OCI-M1 (cell line): ENCODE measurements around the gene SH3D19.
A peak's percentile ranks its signal among the peaks of the same experiment; 100 is the strongest.
"Not testable (repeated sequence)": the region's sequence is repeated elsewhere in the genome, so short reads cannot be mapped to it uniquely, and the experiment has no call there.

Experiments
- DNase-seq: peaks from one replicate; lab custom pipeline; 2025; lab: John Stamatoyannopoulos, UW

The SH3D19 gene

DNA sequence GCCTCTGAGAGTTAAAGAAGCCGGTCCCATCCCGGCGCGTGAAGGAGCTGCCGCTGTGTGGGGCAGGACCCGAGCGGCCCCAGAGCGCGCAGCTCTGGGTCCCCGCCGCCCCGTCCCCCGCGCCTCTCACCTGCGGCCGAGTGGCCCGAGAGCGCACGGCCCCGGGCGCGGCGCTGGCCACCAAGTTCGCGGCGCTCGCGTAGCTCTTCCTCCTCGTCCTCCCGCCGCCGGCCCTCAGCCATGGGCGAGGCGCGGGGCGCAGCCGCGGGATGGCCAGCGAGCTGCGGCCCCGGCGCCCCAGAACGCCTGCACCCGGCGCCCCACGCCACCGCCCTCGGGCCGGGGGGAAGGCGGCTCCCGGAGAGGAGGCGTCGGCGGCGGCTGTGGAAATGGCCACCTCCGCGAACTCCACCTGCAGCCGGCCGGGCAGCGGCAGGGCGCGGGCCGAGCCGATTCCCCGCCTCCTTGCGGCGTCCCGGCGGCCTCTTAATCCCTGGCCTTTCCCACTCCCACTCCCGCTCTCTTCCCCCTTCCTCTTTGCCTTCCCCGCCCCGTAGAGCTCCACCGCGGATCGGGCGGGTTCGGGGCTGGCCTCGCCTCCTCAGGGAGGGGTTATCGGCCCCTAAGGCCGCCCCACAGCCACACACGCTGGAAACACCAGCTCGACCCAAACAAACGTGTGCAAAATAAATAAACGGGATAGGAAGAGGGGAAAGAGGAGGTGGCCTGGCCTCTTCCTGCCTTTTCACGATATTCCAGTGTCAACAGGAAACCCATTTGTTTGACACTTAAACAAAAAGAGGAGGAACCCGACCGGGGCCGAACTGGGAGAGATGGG is at the start of gene SH3D19:
TSS of gene SH3D19 (minus strand) at position 495 of the 838 bp plus-strand sequence. CDS start at position 242, 253 bp downstream.
- DNase-seq, result no peak

DNA sequence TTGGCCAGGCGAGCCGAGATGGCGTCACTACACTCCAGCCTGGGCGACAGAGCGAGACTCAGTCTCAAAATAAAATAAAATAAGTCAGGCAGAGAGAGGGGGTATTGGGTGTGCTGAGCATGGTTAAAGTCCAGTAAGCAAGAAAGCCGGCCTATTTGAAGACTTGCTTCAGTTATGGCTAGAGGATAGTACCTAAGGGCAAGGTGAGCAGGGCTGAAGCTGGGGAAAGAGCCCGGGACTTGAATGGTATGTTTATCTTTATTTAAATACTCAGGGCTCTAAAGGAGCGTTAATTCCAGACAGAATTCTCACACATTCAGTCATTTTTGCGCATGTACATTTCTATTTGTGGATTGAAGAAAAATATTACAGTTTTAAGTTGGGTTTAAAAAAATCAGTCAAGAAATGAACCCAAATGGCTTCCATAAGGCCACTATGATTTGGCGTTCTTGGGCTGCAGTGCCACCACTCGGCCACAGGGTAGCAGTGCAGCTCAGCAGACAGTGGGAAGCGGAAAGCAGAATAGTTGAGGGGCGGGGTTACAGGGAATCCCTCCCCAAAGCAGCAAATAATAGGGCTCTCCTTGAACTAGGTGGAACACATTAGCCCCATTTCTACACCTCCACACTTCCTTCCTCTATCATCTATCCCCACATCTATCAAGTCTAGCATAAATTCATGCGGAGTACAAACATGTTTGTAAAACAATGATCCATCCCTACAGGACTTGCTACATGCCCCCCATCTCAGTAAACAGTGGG is 37.2 kb upstream of the SH3D19 start:
- peak; percentile 88 for DNase-seq

- no peak for DNase-seq
These were observed 36.6 kb upstream of the SH3D19 start for GRCh38 chr4:151361966-151362365.

DNA sequence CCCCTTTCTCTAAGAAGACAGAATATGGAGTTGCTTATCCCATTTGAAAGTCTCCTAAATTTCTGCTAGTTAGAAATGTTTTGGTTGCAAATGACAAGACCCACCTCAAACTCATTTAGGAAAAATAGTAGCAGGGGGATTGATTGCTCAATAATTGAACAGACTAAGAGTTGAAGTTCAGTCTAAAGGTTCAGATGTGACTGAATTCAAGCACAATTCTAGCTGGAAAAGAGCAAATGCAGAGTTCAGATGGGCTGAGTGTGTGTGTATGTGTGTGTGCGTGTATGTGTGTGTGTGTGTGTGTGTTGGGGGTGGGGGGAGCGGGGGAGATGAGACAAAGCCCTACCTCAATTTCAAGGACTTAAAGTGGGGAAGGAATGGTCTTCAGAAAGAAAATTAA is 35.7 kb upstream of the SH3D19 start:
- DNase-seq, result no peak

DNA sequence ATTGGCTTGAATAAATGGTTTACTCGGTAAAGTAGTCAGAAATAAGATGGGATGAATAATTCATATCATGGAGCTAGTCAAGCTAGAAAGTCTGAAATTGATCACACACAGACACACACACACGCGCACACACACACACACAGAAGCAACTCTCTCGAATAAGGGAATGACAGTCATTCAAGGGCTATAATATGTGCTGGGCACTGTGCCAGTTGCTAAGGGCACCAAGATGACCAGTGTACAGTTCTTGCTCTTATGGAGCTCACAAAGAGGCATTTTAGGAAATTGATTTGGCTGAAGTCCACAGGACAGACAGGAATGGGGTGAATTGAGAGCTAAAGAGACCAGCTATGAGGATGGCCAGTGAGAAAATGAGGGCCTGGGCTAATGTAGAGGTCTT is 34.2 kb upstream of the SH3D19 start:
- no peak for DNase-seq

- no peak for DNase-seq
These were observed 32.9 kb upstream of the SH3D19 start for GRCh38 chr4:151358266-151358665.

GRCh38 chr4:151356510-151356909 is 31.1 kb upstream of the SH3D19 start:
- DNase-seq, result no peak

DNA sequence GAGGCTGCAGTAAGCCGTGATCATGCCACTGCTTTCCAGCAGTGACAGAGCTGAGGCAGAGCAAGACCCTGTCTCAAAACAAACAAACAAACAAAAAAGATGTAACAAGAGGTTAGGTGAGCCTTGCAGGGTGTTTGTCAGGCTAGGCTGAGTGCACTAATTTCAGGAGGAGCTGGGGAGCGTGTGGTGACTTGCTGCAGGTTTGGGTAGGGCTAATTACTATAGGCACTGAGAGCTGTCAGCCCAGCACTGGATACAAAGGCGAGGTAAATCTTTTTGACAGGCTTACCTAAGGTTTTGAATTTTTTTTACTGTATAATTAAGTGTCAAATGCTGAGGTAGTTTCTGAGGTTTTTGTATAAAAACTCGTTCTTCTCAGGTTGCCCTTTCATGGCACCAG is 29.8 kb upstream of the SH3D19 start:
- no peak for DNase-seq

- DNase-seq, result no peak
These were observed 22.3 kb upstream of the SH3D19 start for GRCh38 chr4:151347490-151348235.

DNA sequence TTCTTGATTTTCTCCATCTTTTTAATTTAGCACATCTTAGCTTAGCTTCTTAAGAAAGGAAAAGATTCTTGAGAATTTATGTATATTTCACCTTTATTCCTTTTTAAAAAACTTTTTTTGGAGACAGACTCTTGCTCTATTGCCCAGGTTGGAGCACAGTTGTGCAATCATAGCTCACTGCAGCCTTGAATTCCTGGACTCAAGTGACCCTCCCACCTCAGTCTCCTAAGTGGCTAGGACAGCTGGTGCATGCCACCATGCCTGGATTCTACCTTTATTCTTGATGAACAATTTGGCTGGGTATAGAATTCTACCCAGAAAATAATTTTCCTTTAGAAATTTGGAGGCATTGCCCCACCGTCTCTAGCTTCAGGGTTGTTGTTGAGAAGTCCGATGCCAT is 19.5 kb upstream of the SH3D19 start:
- no peak for DNase-seq

DNA sequence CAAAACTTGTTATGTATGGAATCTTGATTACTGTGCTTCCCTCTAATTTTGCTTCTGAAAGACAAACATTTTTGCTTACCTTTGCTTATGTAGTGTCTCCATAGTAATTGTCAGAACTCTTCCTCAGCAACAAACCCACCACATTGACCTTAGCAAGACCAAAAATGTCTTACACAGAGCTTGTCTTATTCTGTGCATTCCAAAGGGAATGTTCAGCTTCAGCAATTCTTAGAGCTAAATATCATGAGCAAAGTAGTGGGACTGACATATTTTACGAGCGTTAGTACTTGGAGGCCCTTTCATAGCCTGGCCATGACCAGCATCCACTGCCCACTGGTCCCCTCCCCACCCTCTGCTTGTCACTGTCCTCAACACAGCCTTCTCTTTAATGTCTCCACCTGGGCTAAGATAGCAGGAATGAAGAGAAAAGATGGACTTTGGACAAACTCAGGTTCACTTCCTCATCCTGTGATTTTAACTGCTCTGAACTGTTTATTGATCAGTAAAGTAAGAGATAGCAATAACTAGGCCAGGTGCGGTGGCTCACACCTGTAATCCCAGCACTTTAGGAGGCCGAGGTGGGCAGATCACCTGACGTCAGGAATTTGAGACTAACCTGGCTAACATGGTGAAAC is 15.5 kb upstream of the SH3D19 start:
- DNase-seq, result no peak

DNA sequence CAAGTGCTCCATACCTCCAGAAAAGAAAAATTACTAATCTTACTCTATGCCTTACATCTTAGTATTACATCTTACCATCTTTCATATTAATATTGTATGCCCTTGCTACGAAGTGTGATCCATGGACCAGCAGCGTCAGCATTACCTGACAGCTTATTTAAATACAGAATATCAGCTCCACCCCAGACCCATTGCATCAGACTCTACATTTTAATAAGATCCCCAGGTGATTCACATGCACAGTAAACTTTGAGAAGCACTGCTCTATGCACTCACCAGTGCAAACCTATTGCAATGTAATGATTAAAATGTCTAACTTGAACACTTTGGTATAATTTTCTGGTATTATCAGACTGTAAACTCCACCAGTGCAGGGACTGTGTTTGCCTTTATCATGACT is 14.1 kb upstream of the SH3D19 start:
- no peak for DNase-seq

DNA sequence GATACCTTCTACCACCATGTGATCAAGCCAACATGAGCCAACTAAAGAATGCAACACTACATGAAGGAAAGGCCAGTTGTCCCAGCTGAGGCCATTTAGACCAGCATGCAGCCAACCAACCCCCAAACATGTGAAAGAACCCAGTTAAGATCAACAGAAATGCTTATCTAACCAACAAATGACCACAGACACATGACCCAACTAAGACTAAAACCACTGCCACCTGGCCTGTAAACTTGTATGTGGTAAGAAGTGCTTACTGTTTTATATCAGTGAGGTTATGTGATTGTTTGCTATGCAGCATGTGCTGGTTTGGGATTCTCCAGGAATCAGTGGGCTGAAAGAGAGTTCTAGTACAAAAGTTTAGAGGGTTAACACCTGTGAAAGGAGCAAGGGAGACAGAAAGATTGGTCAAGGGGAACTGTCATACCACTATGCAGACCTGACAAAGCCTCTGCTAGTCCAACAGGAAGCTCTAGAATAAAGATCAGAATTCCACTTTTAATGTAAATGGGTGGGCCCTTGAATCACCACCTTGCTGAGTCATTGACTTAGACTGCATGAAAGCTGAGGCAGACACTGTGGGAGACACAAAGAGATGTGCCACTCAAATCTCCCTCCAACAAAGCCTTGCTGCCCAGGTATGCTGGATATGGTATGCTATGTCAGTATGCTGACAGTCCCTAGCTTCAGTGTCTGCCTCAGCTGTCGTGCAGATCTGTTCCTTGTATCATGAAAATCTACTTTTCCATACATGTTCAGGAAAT is 6.1 kb upstream of the SH3D19 start:
- DNase-seq, result peak; percentile 41

DNA sequence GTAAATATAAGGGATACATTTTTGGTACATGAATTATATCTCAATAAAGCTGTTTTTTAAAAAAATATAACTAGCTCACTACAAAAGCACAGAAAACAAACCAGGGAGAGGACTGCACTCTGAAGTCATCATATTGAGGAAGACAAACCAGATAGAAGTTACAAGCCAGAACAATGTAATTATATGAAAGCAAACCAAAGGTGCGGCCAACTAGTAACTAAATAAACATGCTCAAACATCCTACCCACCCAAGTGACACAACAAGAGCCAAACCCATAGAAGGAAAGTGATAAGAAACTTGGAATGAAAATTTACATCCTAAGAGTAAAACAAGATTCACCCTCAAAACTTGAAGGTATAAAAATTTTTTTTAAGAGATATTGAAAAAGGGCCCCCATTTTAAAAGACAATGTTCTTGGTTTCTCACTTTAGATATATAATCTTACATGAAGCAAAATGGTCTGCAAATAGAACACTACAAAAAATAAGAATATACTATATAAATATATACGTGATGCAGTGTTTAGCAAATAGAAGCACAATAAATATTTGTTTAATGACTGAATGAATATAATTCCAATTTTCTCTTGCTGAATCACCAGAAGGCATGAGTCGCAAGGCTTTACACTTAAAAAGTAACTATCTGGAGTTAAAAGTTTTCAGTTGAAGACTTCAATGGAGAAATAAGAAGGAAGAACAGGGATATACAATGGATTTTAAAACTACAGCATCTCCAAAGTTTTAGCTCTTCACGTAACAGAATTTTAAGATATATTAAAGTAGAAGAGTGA is 4.0 kb upstream of the SH3D19 start:
- no peak for DNase-seq

GRCh38 chr4:151325949-151326246 is 493 bp upstream of the SH3D19 start:
- no peak for DNase-seq

GRCh38 chr4:151324752-151325110 is 674 bp downstream of the SH3D19 start:
- no peak for DNase-seq

DNA sequence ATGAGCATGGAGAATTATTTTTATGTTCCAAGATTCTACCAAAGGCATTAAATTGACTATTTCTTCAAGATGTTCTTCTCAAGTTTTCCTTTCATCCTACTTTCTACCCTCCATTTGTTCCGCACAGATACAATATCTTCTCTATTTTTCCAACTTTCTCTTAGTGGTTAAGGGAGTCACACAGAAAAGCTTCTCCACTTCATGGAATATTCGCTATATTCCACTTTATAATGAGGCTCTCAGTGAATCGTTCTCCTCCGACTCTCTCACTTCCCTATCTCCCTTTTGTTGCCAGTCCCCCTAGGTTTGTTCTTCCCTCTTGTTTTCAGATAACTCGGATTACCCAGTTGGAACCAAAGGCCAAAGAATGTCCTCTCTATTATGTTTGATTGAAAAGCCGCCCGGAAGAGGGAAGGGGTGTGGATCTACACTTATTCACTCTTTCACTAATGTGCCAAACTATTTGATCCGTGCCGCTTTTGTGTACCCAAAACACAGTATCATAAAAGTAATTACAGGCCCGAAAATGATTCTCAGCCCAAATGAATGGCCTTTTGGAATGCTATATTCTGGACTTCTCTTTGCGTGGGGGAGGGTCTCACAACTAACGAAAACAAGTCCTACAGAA is 1.2 kb downstream of the SH3D19 start:
- no peak for DNase-seq

DNA sequence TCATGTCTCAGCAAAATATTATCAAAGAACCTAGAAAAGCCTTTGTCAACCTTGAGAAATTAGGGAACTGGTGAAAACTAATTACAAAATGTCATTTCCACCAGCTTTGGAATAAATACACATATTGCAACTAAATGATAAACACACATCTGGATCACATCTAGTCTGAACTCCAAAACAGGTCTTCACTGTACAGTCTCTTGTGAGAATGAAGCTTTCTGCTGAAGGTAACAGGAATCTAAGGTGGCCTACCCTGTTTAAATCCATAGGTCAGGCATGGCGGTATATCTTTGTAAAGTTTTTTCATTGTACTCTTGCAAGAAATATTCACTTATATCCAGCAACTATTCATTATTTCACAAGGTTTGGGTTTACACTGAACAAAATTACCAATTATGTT is 1.7 kb downstream of the SH3D19 start:
- DNase-seq, result no peak

GRCh38 chr4:151322570-151322969 is 2.8 kb downstream of the SH3D19 start:
- DNase-seq, result no peak

DNA sequence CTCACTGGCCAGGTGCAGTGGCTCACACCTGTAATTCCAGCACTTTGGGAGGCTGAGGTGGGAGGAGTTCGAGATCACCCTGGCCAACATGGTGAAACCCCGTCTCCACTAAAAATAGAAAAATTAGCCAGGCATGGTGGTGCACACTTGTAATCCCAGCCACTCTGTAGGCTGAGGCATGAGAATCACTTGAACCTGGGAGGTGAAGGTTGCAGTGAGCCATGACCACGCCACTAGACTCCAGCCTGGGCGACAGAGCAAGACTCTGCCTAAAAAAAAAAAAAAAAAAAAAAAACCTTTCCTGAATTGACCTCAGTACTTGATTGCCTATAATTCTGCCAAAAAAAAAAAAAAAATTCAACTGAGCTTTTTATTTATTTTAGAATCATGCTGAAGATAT is 3.2 kb downstream of the SH3D19 start:
- not testable (repeated sequence) for DNase-seq
